ENCODE measurements around the gene TNIP2.

DNA sequence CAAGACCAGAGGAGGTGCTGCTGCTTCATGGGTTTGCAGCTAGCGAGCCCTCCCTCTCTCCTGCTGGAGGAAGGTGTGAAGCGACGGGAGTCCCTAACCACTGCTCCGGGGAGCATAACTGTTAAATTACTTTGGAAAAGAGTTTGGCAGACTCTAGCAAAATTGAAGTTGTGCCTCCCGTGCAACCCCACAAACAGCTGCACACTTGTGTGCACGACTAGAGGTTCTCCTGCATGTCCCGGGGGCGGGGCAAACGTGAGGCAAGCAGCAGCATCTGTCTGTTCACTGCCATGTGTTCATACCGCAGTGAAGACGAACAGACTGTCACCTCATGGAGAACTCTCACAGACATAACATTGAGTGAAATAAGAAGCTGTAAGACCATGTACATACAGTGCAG, 34.5 kb downstream of the TNIP2 start:
- TF ChIP-seq, protein P1, sequence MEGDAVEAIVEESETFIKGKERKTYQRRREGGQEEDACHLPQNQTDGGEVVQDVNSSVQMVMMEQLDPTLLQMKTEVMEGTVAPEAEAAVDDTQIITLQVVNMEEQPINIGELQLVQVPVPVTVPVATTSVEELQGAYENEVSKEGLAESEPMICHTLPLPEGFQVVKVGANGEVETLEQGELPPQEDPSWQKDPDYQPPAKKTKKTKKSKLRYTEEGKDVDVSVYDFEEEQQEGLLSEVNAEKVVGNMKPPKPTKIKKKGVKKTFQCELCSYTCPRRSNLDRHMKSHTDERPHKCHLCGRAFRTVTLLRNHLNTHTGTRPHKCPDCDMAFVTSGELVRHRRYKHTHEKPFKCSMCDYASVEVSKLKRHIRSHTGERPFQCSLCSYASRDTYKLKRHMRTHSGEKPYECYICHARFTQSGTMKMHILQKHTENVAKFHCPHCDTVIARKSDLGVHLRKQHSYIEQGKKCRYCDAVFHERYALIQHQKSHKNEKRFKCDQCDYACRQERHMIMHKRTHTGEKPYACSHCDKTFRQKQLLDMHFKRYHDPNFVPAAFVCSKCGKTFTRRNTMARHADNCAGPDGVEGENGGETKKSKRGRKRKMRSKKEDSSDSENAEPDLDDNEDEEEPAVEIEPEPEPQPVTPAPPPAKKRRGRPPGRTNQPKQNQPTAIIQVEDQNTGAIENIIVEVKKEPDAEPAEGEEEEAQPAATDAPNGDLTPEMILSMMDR (conservative IDR thresholded peaks at IDR 0.05 in 1 of 2, IDR thresholded peaks at IDR 0.05 in 1 of 2; ENCODE audit: extremely low read depth in 1 of 2, insufficient read depth in 1 of 2, low read depth in 1 of 2, low read length in 2 of 2) = no peak
- no peak for TF ChIP-seq EZH2 (IDR thresholded peaks at IDR 0.05; ENCODE audit: borderline replicate concordance, low read length)

Data from mammary epithelial cell (primary cell).